ENCODE measurements around the gene PTCRA.
A peak's percentile ranks its signal among the peaks of the same experiment; 100 is the strongest.
"Not testable (repeated sequence)": the region's sequence is repeated elsewhere in the genome, so short reads cannot be mapped to it uniquely, and the experiment has no call there.

Gene PTCRA

GRCh38 chr6:42915732-42916131 lies at the start of gene PTCRA:
Gene PTCRA (plus strand): TSS chr6:42916053. CDS start chr6:42916070, 17 bp downstream.
- DNase-seq (ENCODE audit: low read depth) = peak; percentile 32
- H3K4me3 ChIP-seq (ENCODE audit: low read depth, low read length) = no peak within 1 kb of the TSS
- TF ChIP-seq CTCF (IDR thresholded peaks at IDR 0.05; ENCODE audit: insufficient read depth, low read depth, low read length, missing control alignments) = no peak

- no peak for TF ChIP-seq CTCF (IDR thresholded peaks at IDR 0.05; ENCODE audit: insufficient read depth, low read depth, low read length, missing control alignments)
- DNase-seq (ENCODE audit: low read depth) = no peak
Observed at GRCh38 chr6:42870145-42870936, 45.5 kb upstream of the PTCRA start.

GRCh38 chr6:42871711-42872110 lies 44.1 kb upstream of the PTCRA start:
- no peak for DNase-seq (ENCODE audit: low read depth)
- no peak for TF ChIP-seq CTCF (IDR thresholded peaks at IDR 0.05; ENCODE audit: insufficient read depth, low read depth, low read length, missing control alignments)
- H3K4me3 ChIP-seq (ENCODE audit: low read depth, low read length) = no peak overlapping the region

More at GRCh38 chr6:42870145-42870936, 45.5 kb upstream of the PTCRA start:
- H3K4me3 ChIP-seq (ENCODE audit: low read depth, low read length) = no peak overlapping the region

- no peak for DNase-seq (ENCODE audit: low read depth)
- no peak for TF ChIP-seq CTCF (IDR thresholded peaks at IDR 0.05; ENCODE audit: insufficient read depth, low read depth, low read length, missing control alignments)
- H3K4me3 ChIP-seq (ENCODE audit: low read depth, low read length) = no peak overlapping the region
Observed at GRCh38 chr6:42873313-42873712, 42.5 kb upstream of the PTCRA start.

- TF ChIP-seq CTCF (IDR thresholded peaks at IDR 0.05; ENCODE audit: insufficient read depth, low read depth, low read length, missing control alignments) = no peak
- no peak for DNase-seq (ENCODE audit: low read depth)
- H3K4me3 ChIP-seq (ENCODE audit: low read depth, low read length) = no peak overlapping the region
Observed at GRCh38 chr6:42877695-42878094, 38.2 kb upstream of the PTCRA start.

GRCh38 chr6:42879372-42880239 lies 36.2 kb upstream of the PTCRA start, which contains the start of gene RPL7L1:
Gene RPL7L1 (plus strand): TSS chr6:42879616. CDS start chr6:42879911, 295 bp downstream.
- DNase-seq (ENCODE audit: low read depth) = peak; percentile 91
- peak within 1 kb of the TSS; percentile 95 for H3K4me3 ChIP-seq (ENCODE audit: low read depth, low read length)

GRCh38 chr6:42880240-42880817 lies 35.5 kb upstream of the PTCRA start:
- H3K4me3 ChIP-seq (ENCODE audit: low read depth, low read length) = peak overlapping the region; percentile 95
- not testable (repeated sequence) for DNase-seq (ENCODE audit: low read depth)

More at GRCh38 chr6:42879372-42880239, 36.2 kb upstream of the PTCRA start, which contains the start of gene RPL7L1:
- TF ChIP-seq CTCF (IDR thresholded peaks at IDR 0.05; ENCODE audit: insufficient read depth, low read depth, low read length, missing control alignments) = no peak

GRCh38 chr6:42880871-42881270 lies 35.0 kb upstream of the PTCRA start:
- DNase-seq (ENCODE audit: low read depth) = peak; percentile 35
- peak overlapping the region; percentile 95 for H3K4me3 ChIP-seq (ENCODE audit: low read depth, low read length)
